Lower leg skin (tissue), 4 donors: ENCODE results near the gene EIF4G2. TPM values are rescaled to one million over a fixed set of nuclear protein-coding genes. Genes with fewer than 3 reads are reported as not detected.

ENCODE experiments used
- DNase-seq, 2 donors: peaks; one replicate each; pipeline ENCODE4 v3.0.0-alpha.2; 2019; ENCODE audit warnings: low spot score in 2 of 2
- H3K4me3 ChIP-seq: fragments of 200-600 bp; sonication (generic); 2 replicates; pipeline ENCODE4 v1.5.1; 2017; ENCODE audit warnings: mild to moderate bottlenecking, low read depth; ENCODE audit not compliant: poor library complexity, severe bottlenecking
- POLR2A ChIP-seq, 2 donors: fragments of 450-650 bp; IDR thresholded peaks; one replicate each; pipeline ENCODE4 v1.6.1; 2016 to 2017; ENCODE audit warnings: antibody characterized with exemption in 2 of 2, mild to moderate bottlenecking in 1 of 2, moderate library complexity in 1 of 2
- WGBS, 2 donors: methylation state at CpG; one replicate each; pipeline ENCODE4 v1.1.5; 2018; 5-methylcytosine and 5-hydroxymethylcytosine counted together
- intact Hi-C: fragments of 100-400 bp; cut with DNase I; formaldehyde crosslinking; loops from one replicate; pipeline ENCODE4 v1.15.0; 2023; ENCODE audit warnings: low total_unique reads
- total RNA-seq, 4 donors: library from RNA; depleted of rRNA; stranded (reverse); fragments of >200 nt; gene quantifications; one replicate each; pipeline ENCODE4 v1.1.0, GENCODE V29; 2016
- TF ChIP-seq, protein P1 (sequence below), 3 donors: fragments of 450-650 bp; IDR thresholded peaks; one replicate each; pipeline ENCODE4 v1.5.1; 2016; ENCODE audit warnings: antibody characterized with exemption in 3 of 3, mild to moderate bottlenecking in 3 of 3, moderate library complexity in 2 of 3

EIF4G2 gene
- total RNA-seq, 4 donors from 2014 or later, result 380 to 450 (median 415) TPM

- no peak for TF ChIP-seq POLR2A (IDR thresholded peaks at IDR 0.05)
- TF ChIP-seq, protein P1, sequence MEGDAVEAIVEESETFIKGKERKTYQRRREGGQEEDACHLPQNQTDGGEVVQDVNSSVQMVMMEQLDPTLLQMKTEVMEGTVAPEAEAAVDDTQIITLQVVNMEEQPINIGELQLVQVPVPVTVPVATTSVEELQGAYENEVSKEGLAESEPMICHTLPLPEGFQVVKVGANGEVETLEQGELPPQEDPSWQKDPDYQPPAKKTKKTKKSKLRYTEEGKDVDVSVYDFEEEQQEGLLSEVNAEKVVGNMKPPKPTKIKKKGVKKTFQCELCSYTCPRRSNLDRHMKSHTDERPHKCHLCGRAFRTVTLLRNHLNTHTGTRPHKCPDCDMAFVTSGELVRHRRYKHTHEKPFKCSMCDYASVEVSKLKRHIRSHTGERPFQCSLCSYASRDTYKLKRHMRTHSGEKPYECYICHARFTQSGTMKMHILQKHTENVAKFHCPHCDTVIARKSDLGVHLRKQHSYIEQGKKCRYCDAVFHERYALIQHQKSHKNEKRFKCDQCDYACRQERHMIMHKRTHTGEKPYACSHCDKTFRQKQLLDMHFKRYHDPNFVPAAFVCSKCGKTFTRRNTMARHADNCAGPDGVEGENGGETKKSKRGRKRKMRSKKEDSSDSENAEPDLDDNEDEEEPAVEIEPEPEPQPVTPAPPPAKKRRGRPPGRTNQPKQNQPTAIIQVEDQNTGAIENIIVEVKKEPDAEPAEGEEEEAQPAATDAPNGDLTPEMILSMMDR (IDR thresholded peaks at IDR 0.05), result no peak
- WGBS, 2 donors, result 38 to 41% methylated on average over 2 of the region's 2 CpGs
- no peak overlapping the region for H3K4me3 ChIP-seq
- DNase-seq, result no peak
- intact Hi-C loops, result no loop called here
These were observed 56.7 kb downstream of the EIF4G2 start for GRCh38 chr11:10752061-10752460.

- no peak for DNase-seq
- 0% methylated on average over 14 of the region's 14 CpGs for WGBS, 2 donors
- peak overlapping the region; percentile 80 for H3K4me3 ChIP-seq
- intact Hi-C loops, result no loop called here
- no peak for TF ChIP-seq POLR2A (IDR thresholded peaks at IDR 0.05)
- TF ChIP-seq, protein P1 (IDR thresholded peaks at IDR 0.05), result no peak
These were observed 57.2 kb downstream of the EIF4G2 start for GRCh38 chr11:10751581-10751940.

DNA sequence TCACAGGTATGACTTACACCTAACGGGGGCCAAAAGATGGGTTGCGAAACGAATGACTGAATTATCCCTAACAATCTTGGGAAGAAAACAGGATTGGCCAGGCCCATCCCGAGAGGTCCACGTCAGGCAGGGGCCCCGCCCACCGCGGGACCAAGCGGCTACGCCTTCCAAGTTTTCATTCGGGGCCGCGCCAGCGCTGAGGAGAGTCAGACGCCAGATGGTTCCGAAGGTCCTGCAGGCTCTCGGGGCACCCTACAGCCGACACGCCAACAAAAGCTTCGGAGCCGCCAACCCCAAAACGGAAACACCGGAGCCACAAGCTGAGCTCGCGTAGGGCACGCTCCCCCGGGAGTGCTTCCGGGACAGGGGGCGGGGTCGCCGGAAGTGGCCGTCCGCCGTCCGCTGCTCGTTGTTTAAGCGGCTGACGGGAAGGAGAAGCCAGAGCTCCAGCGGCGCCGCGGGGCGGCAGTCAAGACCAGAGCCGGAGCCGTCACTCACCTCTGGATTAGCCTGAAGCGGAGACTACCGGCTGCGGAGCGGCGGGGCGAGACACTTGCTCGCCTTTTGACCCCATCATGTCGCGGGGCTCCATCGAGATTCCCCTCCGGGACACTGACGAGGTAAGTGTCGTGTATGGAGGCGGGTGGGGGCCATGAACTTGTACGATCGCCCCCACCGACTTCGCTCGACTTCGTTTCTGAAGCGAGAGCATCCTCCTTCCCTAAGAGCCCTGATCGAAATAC, 57.7 kb downstream of the EIF4G2 start, which contains the start of gene CTR9:
CTR9 (plus strand) TSS at position 409 of the 743 bp plus-strand sequence; CDS start at position 576, 167 bp downstream.
- TF ChIP-seq, protein P1 (IDR thresholded peaks at IDR 0.05), result no peak
- TF ChIP-seq POLR2A (IDR thresholded peaks at IDR 0.05), result peak in 1 of 2 donors; percentile 42
- intact Hi-C loops, result no loop called here
- peak; percentile 91 to 98 for DNase-seq
- 0 to 1% methylated on average over 35 to 53 of the region's 67 CpGs for WGBS, 2 donors
- H3K4me3 ChIP-seq, result peak within 1 kb of the TSS; percentile 80

DNA sequence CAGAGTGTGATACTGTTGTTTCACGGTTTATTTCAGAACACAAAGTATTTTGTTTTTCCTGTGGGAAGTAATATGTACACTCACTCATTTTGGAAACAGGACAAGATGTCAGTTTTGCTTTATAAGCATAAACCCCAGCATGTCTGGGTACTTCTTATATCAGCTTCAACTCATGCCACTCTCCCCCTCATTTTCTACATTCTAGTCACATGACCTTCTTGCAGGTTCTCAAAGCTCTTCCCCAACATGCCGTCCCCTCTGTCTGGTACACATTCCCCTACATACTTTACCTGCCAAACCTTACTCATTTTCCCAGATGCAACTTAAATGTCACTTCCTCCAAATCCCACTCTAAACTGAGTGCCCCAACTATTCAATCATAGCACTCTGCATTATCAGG, 59.2 kb downstream of the EIF4G2 start:
- intact Hi-C loops, result no loop called here
- H3K4me3 ChIP-seq, result no peak overlapping the region
- 62 to 63% methylated on average over 2 of the region's 2 CpGs for WGBS, 2 donors
- TF ChIP-seq POLR2A (IDR thresholded peaks at IDR 0.05), result no peak
- TF ChIP-seq, protein P1 (IDR thresholded peaks at IDR 0.05), result no peak
- no peak for DNase-seq

DNA sequence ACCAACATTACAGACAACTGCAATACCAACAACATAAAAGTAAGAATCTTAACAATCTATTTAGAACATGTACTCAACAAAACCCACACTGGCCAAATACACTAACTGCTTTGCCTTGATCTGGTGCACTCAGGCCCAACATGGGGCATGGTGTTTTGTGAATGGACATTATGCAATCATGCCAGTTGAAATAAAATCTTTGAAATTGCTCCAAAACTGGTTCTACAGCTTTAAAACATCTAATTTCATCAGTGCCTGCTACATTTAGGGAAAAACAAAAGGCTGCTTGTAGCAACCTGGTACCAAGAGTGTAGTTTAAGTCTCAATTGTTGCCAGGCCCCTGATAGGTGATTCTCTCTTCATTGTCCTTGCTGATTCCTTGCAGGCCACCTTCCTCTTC, 61.0 kb downstream of the EIF4G2 start:
- H3K4me3 ChIP-seq, result no peak overlapping the region
- no peak for DNase-seq
- TF ChIP-seq POLR2A (IDR thresholded peaks at IDR 0.05), result no peak
- TF ChIP-seq, protein P1 (IDR thresholded peaks at IDR 0.05), result no peak
- intact Hi-C loops, result no loop called here

Other genes starting within 250 kb of the EIF4G2 start
- 10 to 100 TPM; 14.3 to 29.0 (median 20.6) TPM for gene LYVE1, start 240.3 kb downstream of the EIF4G2 start, total RNA-seq
- 10 to 100 TPM in 1 of 4 donors, 1 to 10 TPM in 3; 2.0 to 10.9 (median 4.0) TPM for gene IRAG1, start 115.2 kb downstream of the EIF4G2 start, total RNA-seq
- 10 to 100 TPM; 27.8 to 31.8 (median 29.3) TPM for gene CTR9, start 57.7 kb downstream of the EIF4G2 start, total RNA-seq
- gene ZBED5, start 49.1 kb upstream of the EIF4G2 start, total RNA-seq, result 10 to 100 TPM; 29.0 to 38.0 (median 36.0) TPM